ENCODE data around the gene MCM3AP. TPM values are rescaled to one million over a fixed set of nuclear protein-coding genes. Genes with fewer than 3 reads are reported as not detected.
A peak's percentile ranks its signal among the peaks of the same experiment; 100 is the strongest.

The MCM3AP gene
- total RNA-seq, 1 donor from 2014 or later = 237 TPM

GRCh38 chr21:46196733-46197132 is 88.7 kb downstream of the MCM3AP start:
- Histone ChIP-seq H3K9me3 (ENCODE audit: control insufficient read depth in 3 of 3, low read length in 3 of 3) (no peaks in the 10 kb centered on the region), H3K27me3 (ENCODE audit: control insufficient read depth in 3 of 3, insufficient read depth in 3 of 3, low read length in 3 of 3) (no peaks in the 10 kb centered on the region), H3K4me1 (ENCODE audit: control insufficient read depth in 3 of 3, insufficient read depth in 3 of 3, low read length in 3 of 3) (no peaks in the 10 kb centered on the region), H3K36me3 (ENCODE audit: control insufficient read depth in 3 of 3, insufficient read depth in 3 of 3, low read length in 3 of 3) (peaks cover 52 to 75% (median 61%) of the 10 kb centered on the region in 3 donors), H3K9ac (ENCODE audit: low read depth in 1 of 3, low read length in 3 of 3) (no peak overlapping the region), H3K27ac (ENCODE audit: low read depth, low read length) (no peak overlapping the region), H3K4me3 (ENCODE audit: low read length in 3 of 3) (no peak overlapping the region)

GRCh38 chr21:46195595-46196195 is 89.7 kb downstream of the MCM3AP start:
- H3K4me3 ChIP-seq (ENCODE audit: low read length in 3 of 3) = no peak overlapping the region
- H3K27ac ChIP-seq (ENCODE audit: low read depth, low read length) = no peak overlapping the region
- H3K9me3 ChIP-seq (ENCODE audit: control insufficient read depth in 3 of 3, low read length in 3 of 3) = no peaks in the 10 kb centered on the region
- no peak overlapping the region for H3K9ac ChIP-seq (ENCODE audit: low read depth in 1 of 3, low read length in 3 of 3)
- no peaks in the 10 kb centered on the region for H3K27me3 ChIP-seq (ENCODE audit: control insufficient read depth in 3 of 3, insufficient read depth in 3 of 3, low read length in 3 of 3)
- peaks cover 50 to 72% (median 67%) of the 10 kb centered on the region in 3 donors for H3K36me3 ChIP-seq (ENCODE audit: control insufficient read depth in 3 of 3, insufficient read depth in 3 of 3, low read length in 3 of 3)
- peaks cover 0 to 9% (median 7%) of the 10 kb centered on the region in 3 donors for H3K4me1 ChIP-seq (ENCODE audit: control insufficient read depth in 3 of 3, insufficient read depth in 3 of 3, low read length in 3 of 3)

GRCh38 chr21:46194374-46195334 is 90.8 kb downstream of the MCM3AP start:
- Histone ChIP-seq H3K4me1 (ENCODE audit: control insufficient read depth in 3 of 3, insufficient read depth in 3 of 3, low read length in 3 of 3) (peaks cover 0 to 11% (median 10%) of the 10 kb centered on the region in 3 donors), H3K27me3 (ENCODE audit: control insufficient read depth in 3 of 3, insufficient read depth in 3 of 3, low read length in 3 of 3) (no peaks in the 10 kb centered on the region), H3K9me3 (ENCODE audit: control insufficient read depth in 3 of 3, low read length in 3 of 3) (no peaks in the 10 kb centered on the region), H3K36me3 (ENCODE audit: control insufficient read depth in 3 of 3, insufficient read depth in 3 of 3, low read length in 3 of 3) (peaks cover 50 to 68% (median 61%) of the 10 kb centered on the region in 3 donors), H3K27ac (ENCODE audit: low read depth, low read length) (no peak overlapping the region), H3K9ac (ENCODE audit: low read depth in 1 of 3, low read length in 3 of 3) (no peak overlapping the region), H3K4me3 (ENCODE audit: low read length in 3 of 3) (no peak overlapping the region)

- H3K4me3 ChIP-seq (ENCODE audit: low read length in 3 of 3) = no peak overlapping the region
- H3K4me1 ChIP-seq (ENCODE audit: control insufficient read depth in 3 of 3, insufficient read depth in 3 of 3, low read length in 3 of 3) = peaks cover 2 to 19% (median 15%) of the 10 kb centered on the region in 3 donors
Measured at GRCh38 chr21:46193829-46194373, 91.5 kb downstream of the MCM3AP start.

GRCh38 chr21:46191686-46192575 is 93.5 kb downstream of the MCM3AP start:
- Histone ChIP-seq H3K9ac (ENCODE audit: low read depth in 1 of 3, low read length in 3 of 3) (no peak overlapping the region), H3K4me3 (ENCODE audit: low read length in 3 of 3) (no peak overlapping the region), H3K27me3 (ENCODE audit: control insufficient read depth in 3 of 3, insufficient read depth in 3 of 3, low read length in 3 of 3) (no peaks in the 10 kb centered on the region), H3K4me1 (ENCODE audit: control insufficient read depth in 3 of 3, insufficient read depth in 3 of 3, low read length in 3 of 3) (peaks cover 10 to 29% (median 28%) of the 10 kb centered on the region in 3 donors), H3K27ac (ENCODE audit: low read depth, low read length) (no peak overlapping the region), H3K36me3 (ENCODE audit: control insufficient read depth in 3 of 3, insufficient read depth in 3 of 3, low read length in 3 of 3) (peaks cover 44 to 59% (median 56%) of the 10 kb centered on the region in 3 donors), H3K9me3 (ENCODE audit: control insufficient read depth in 3 of 3, low read length in 3 of 3) (no peaks in the 10 kb centered on the region)

More at GRCh38 chr21:46193829-46194373, 91.5 kb downstream of the MCM3AP start:
- H3K9me3 ChIP-seq (ENCODE audit: control insufficient read depth in 3 of 3, low read length in 3 of 3) = no peaks in the 10 kb centered on the region
- H3K27ac ChIP-seq (ENCODE audit: low read depth, low read length) = no peak overlapping the region
- peaks cover 44 to 65% (median 59%) of the 10 kb centered on the region in 3 donors for H3K36me3 ChIP-seq (ENCODE audit: control insufficient read depth in 3 of 3, insufficient read depth in 3 of 3, low read length in 3 of 3)
- no peak overlapping the region for H3K9ac ChIP-seq (ENCODE audit: low read depth in 1 of 3, low read length in 3 of 3)
- no peaks in the 10 kb centered on the region for H3K27me3 ChIP-seq (ENCODE audit: control insufficient read depth in 3 of 3, insufficient read depth in 3 of 3, low read length in 3 of 3)

- Histone ChIP-seq H3K27me3 (ENCODE audit: control insufficient read depth in 3 of 3, insufficient read depth in 3 of 3, low read length in 3 of 3) (no peaks in the 10 kb centered on the region), H3K4me1 (ENCODE audit: control insufficient read depth in 3 of 3, insufficient read depth in 3 of 3, low read length in 3 of 3) (peaks cover 10 to 29% (median 28%) of the 10 kb centered on the region in 3 donors), H3K9ac (ENCODE audit: low read depth in 1 of 3, low read length in 3 of 3) (no peak overlapping the region), H3K36me3 (ENCODE audit: control insufficient read depth in 3 of 3, insufficient read depth in 3 of 3, low read length in 3 of 3) (peaks cover 39 to 53% (median 49%) of the 10 kb centered on the region in 3 donors), H3K27ac (ENCODE audit: low read depth, low read length) (no peak overlapping the region), H3K9me3 (ENCODE audit: control insufficient read depth in 3 of 3, low read length in 3 of 3) (no peaks in the 10 kb centered on the region), H3K4me3 (ENCODE audit: low read length in 3 of 3) (no peak overlapping the region)
Measured at GRCh38 chr21:46191257-46191685, 94.1 kb downstream of the MCM3AP start.

GRCh38 chr21:46190491-46191131 is 94.8 kb downstream of the MCM3AP start:
- H3K4me3 ChIP-seq (ENCODE audit: low read length in 3 of 3) = no peak overlapping the region
- no peak overlapping the region for H3K27ac ChIP-seq (ENCODE audit: low read depth, low read length)
- no peaks in the 10 kb centered on the region for H3K27me3 ChIP-seq (ENCODE audit: control insufficient read depth in 3 of 3, insufficient read depth in 3 of 3, low read length in 3 of 3)
- H3K9ac ChIP-seq (ENCODE audit: low read depth in 1 of 3, low read length in 3 of 3) = peak overlapping the region in 1 of 3 donors; percentile 8
- H3K4me1 ChIP-seq (ENCODE audit: control insufficient read depth in 3 of 3, insufficient read depth in 3 of 3, low read length in 3 of 3) = peaks cover 10 to 29% (median 28%) of the 10 kb centered on the region in 3 donors
- peaks cover 32 to 46% (median 44%) of the 10 kb centered on the region in 3 donors for H3K36me3 ChIP-seq (ENCODE audit: control insufficient read depth in 3 of 3, insufficient read depth in 3 of 3, low read length in 3 of 3)
- no peaks in the 10 kb centered on the region for H3K9me3 ChIP-seq (ENCODE audit: control insufficient read depth in 3 of 3, low read length in 3 of 3)

GRCh38 chr21:46189959-46190490 is 95.4 kb downstream of the MCM3AP start:
- Histone ChIP-seq H3K27ac (ENCODE audit: low read depth, low read length) (no peak overlapping the region), H3K4me1 (ENCODE audit: control insufficient read depth in 3 of 3, insufficient read depth in 3 of 3, low read length in 3 of 3) (peaks cover 10 to 30% (median 30%) of the 10 kb centered on the region in 3 donors), H3K9me3 (ENCODE audit: control insufficient read depth in 3 of 3, low read length in 3 of 3) (no peaks in the 10 kb centered on the region), H3K36me3 (ENCODE audit: control insufficient read depth in 3 of 3, insufficient read depth in 3 of 3, low read length in 3 of 3) (peaks cover 27 to 40% (median 38%) of the 10 kb centered on the region in 3 donors), H3K9ac (ENCODE audit: low read depth in 1 of 3, low read length in 3 of 3) (peak overlapping the region in 1 of 3 donors; percentile 55), H3K4me3 (ENCODE audit: low read length in 3 of 3) (no peak overlapping the region), H3K27me3 (ENCODE audit: control insufficient read depth in 3 of 3, insufficient read depth in 3 of 3, low read length in 3 of 3) (no peaks in the 10 kb centered on the region)
